ENCODE data around the gene SCGB1A1.

GRCh38 chr11:62399172-62399877 lies 19.5 kb upstream of the SCGB1A1 start:
- TF ChIP-seq SUZ12 (IDR thresholded peaks at IDR 0.05; ENCODE audit: extremely low read depth, insufficient read depth, insufficient read length) (no peak), YY1 (IDR thresholded peaks at IDR 0.05; ENCODE audit: insufficient read depth, insufficient read length) (no peak), ZNF274 (IDR thresholded peaks at IDR 0.05; ENCODE audit: low read depth, low read length) (no peak)
